Mesothelial cell of epicardium (in vitro differentiated cells): ENCODE results near the gene ANP32A. TPM values are rescaled to one million over a fixed set of nuclear protein-coding genes. Genes with fewer than 3 reads are reported as not detected.

ENCODE experiments used
- DNase-seq, 2 experiments: peaks; one replicate each; pipeline ENCODE4 v3.0.0; 2021; ENCODE audit warnings: low spot score in 2 of 2; ENCODE audit not compliant: unreplicated experiment in 2 of 2
- H3K27ac Mint-ChIP-seq: 2 replicates; pipeline ENCODE4 v1.8.0; 2021; ENCODE audit warnings: mixed read lengths
- H3K27me3 Mint-ChIP-seq: 2 replicates; pipeline ENCODE4 v1.8.0; 2021; ENCODE audit warnings: low read depth, mixed read lengths
- H3K36me3 Mint-ChIP-seq: 2 replicates; pipeline ENCODE4 v1.8.0; 2021; ENCODE audit warnings: mixed read lengths
- H3K4me1 Mint-ChIP-seq: 2 replicates; pipeline ENCODE4 v1.8.0; 2021; ENCODE audit warnings: mixed read lengths
- H3K4me3 Mint-ChIP-seq: 2 replicates; pipeline ENCODE4 v1.8.0; 2021; ENCODE audit warnings: mild to moderate bottlenecking, moderate library complexity, mixed read lengths
- H3K9me3 Mint-ChIP-seq: 2 replicates; pipeline ENCODE4 v1.8.0; 2021; ENCODE audit warnings: mixed read lengths
- total RNA-seq: library from RNA; stranded (reverse); gene quantifications from 3 replicates; pipeline ENCODE4 v1.2.1, GENCODE V29; 2021
- TF ChIP-seq, protein P1 (sequence below): fragments of 200-600 bp; sonication (generic); IDR thresholded peaks from one replicate; pipeline ENCODE4 v1.5.0; 2021; ENCODE audit warnings: antibody characterized with exemption; ENCODE audit not compliant: unreplicated experiment

Gene ANP32A
- total RNA-seq, 1 donor from 2014 or later = 183 TPM

DNA sequence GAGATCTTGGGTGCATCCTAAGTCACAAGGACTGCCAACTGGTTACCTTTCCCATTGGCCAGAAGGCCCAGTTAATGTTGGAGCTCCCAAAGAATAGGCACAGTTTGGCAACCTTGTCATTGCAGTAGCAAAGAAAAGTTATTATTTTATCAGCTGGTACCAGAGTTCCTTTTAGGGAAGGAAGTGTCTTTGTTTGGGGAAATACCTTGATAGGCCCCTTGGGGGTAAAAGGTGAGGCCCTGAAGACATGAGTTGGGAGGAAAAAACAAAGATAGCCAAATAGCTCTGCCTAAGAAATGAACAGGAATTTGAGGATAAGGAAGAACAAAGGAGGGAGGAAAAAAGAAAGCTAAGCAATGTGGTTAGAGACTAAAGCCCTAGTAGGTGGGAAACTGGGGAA, 85.8 kb downstream of the ANP32A start:
- Mint-ChIP-seq H3K27ac (no peak overlapping the region), H3K4me3 (no peak overlapping the region), H3K27me3 (no peaks in the 10 kb centered on the region), H3K4me1 (peaks cover 28% of the 10 kb centered on the region), H3K9me3 (no peaks in the 10 kb centered on the region), H3K36me3 (no peaks in the 10 kb centered on the region)
- TF ChIP-seq, protein P1, sequence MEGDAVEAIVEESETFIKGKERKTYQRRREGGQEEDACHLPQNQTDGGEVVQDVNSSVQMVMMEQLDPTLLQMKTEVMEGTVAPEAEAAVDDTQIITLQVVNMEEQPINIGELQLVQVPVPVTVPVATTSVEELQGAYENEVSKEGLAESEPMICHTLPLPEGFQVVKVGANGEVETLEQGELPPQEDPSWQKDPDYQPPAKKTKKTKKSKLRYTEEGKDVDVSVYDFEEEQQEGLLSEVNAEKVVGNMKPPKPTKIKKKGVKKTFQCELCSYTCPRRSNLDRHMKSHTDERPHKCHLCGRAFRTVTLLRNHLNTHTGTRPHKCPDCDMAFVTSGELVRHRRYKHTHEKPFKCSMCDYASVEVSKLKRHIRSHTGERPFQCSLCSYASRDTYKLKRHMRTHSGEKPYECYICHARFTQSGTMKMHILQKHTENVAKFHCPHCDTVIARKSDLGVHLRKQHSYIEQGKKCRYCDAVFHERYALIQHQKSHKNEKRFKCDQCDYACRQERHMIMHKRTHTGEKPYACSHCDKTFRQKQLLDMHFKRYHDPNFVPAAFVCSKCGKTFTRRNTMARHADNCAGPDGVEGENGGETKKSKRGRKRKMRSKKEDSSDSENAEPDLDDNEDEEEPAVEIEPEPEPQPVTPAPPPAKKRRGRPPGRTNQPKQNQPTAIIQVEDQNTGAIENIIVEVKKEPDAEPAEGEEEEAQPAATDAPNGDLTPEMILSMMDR = no peak
- DNase-seq = no peak

- no peak overlapping the region for H3K4me3 Mint-ChIP-seq
Observed at GRCh38 chr15:68734352-68734751, 86.3 kb downstream of the ANP32A start.

DNA sequence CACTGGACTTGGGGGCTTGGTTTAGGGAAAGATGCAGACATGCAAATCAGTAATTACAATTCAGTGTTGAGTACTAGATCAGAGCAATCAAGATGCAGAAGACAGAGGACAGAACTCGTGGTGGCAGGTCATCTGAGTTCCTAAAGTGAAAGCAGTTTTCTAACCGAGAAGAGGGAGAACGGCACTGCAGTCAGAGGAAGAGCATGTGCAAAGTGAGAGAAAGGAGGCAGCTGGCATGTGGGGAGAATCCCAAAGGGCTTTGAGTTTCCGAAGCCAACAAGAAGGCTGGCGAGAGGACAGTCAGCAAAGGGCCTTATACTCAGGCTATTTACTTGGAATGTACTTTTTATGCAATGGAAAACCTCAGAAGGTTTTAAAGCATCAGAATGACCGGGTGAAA, 87.0 kb downstream of the ANP32A start:
- Mint-ChIP-seq H3K4me1 (peaks cover 28% of the 10 kb centered on the region), H3K4me3 (no peak overlapping the region), H3K9me3 (no peaks in the 10 kb centered on the region), H3K27ac (no peak overlapping the region), H3K36me3 (no peaks in the 10 kb centered on the region), H3K27me3 (no peaks in the 10 kb centered on the region)
- TF ChIP-seq, protein P1 = no peak
- DNase-seq = no peak

More at GRCh38 chr15:68734352-68734751, 86.3 kb downstream of the ANP32A start:
- Mint-ChIP-seq H3K27ac (no peak overlapping the region), H3K4me1 (peaks cover 28% of the 10 kb centered on the region), H3K9me3 (no peaks in the 10 kb centered on the region), H3K36me3 (no peaks in the 10 kb centered on the region), H3K27me3 (no peaks in the 10 kb centered on the region)
- TF ChIP-seq, protein P1 = no peak
- no peak for DNase-seq

- Mint-ChIP-seq H3K9me3 (no peaks in the 10 kb centered on the region), H3K36me3 (no peaks in the 10 kb centered on the region), H3K27ac (no peak overlapping the region), H3K27me3 (no peaks in the 10 kb centered on the region), H3K4me3 (no peak overlapping the region), H3K4me1 (peaks cover 28% of the 10 kb centered on the region)
- DNase-seq = no peak
- TF ChIP-seq, protein P1 = no peak
Observed at GRCh38 chr15:68732451-68732850, 88.2 kb downstream of the ANP32A start.

GRCh38 chr15:68730976-68731897, 89.5 kb downstream of the ANP32A start:
- TF ChIP-seq, protein P1 = no peak
- Mint-ChIP-seq H3K27me3 (no peaks in the 10 kb centered on the region), H3K27ac (no peak overlapping the region), H3K9me3 (no peaks in the 10 kb centered on the region), H3K36me3 (no peaks in the 10 kb centered on the region), H3K4me3 (no peak overlapping the region), H3K4me1 (peaks cover 28% of the 10 kb centered on the region)
- DNase-seq = no peak
